ENCODE measurements around the gene ADRA2C.

Gene ADRA2C

GRCh38 chr4:3762753-3763549, 3.2 kb upstream of the ADRA2C start:
- no peak for DNase-seq

DNA sequence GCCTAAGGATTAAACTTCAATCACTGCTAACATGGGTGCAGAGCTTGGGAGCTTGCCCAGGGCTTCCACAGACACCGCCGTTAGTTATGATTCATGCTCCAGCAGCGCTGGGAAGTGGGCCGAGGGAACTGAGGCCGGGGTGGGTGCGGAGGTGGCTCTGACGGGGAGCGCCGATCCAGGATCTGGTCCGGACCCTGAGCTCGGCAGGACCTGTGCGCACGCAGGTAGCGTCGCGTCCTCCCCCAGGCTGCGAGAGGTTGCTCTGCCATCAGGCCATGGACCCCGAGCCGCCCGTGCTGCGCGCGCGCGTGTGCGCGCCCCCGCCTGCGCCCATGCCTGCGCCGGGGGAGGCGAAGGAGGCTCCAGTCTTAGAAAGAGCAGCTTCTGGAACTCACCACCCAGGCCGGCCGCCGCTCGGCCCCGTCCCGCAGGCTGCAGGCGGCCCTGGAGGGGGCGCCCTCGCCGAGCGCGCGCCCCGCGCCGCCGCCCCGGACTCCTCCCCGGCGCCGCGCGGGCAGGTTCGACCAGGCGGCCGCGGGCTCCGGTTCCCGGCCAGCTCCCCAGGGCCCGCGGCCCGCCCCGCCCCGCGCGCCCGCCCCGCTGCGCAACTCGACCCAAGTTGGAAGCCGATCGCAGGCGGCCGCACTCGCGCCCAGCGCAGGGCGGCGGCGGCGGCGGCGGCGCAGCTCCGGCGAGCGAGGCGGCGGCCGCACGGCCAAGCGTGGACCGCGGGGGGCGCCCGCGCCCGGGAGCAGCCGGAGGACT, 732 bp upstream of the ADRA2C start:
- DNase-seq, result peak; percentile 33 to 70

GRCh38 chr4:3766785-3767569, 792 bp downstream of the ADRA2C start:
- DNase-seq, result peak; percentile 44 to 73

- DNase-seq, result peak; percentile 51 to 78
Observed at GRCh38 chr4:3767570-3768288, 1.5 kb downstream of the ADRA2C start.

- no peak for DNase-seq
Observed at GRCh38 chr4:3768842-3769641, 2.9 kb downstream of the ADRA2C start.

DNA sequence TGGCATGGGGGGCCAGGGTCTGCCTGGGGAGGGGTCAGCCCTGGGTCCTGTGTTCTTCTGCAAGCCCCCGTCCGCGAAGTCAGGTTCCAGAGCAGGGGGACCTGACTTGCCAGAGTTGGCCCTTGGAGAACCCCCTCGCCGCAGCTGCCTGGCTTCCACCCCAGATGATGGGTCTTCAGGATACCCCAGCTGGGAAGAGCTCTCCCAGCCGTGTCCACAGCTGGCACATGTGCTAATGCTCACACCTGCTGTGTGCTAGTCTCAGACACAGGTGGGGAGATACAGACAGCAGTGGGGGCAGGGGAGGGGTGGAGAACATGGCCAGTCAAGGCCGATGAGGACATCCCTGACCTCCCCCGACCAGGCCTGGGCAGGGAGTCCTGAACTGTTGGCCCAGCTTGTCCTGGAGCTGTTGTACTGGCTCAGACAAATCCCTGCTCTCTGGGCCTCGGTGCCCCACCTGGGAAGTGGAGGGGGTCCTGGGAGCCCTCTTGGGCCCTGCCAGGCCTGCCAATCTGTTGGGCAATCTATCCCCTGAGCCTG, 3.5 kb downstream of the ADRA2C start:
- no peak for DNase-seq

GRCh38 chr4:3770323-3771163, 4.4 kb downstream of the ADRA2C start:
- peak in 1 of 2 experiments; percentile 33 for DNase-seq

GRCh38 chr4:3771164-3771809, 5.1 kb downstream of the ADRA2C start:
- DNase-seq, result peak in 1 of 2 experiments; percentile 67

DNA sequence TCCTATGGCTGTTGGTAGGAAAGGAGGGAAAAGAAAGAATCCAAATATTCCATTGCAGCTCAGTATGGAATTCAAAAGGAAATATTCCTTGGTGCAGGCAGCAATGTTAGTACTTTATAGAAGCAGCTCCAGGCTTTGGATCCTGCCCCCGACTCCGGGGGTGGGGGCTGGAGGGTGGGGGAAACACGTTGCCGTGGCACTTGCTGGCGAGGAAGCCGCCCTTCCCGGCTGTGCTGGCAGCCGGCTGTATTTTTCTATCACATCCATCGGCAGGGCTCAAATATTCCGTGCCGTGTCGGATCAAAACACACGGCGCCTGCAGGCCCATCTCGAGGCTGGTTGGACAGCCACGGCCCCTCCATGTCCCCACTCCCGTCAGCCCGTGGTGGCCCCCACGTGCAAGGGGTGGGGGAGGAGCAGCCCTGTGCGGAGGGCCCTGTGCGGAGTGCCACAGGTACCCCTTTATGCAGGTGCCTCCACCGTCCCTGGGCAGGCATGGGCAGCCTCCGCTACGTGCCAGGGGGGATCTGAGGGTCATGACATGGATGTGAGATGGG, 5.8 kb downstream of the ADRA2C start:
- no peak for DNase-seq

DNA sequence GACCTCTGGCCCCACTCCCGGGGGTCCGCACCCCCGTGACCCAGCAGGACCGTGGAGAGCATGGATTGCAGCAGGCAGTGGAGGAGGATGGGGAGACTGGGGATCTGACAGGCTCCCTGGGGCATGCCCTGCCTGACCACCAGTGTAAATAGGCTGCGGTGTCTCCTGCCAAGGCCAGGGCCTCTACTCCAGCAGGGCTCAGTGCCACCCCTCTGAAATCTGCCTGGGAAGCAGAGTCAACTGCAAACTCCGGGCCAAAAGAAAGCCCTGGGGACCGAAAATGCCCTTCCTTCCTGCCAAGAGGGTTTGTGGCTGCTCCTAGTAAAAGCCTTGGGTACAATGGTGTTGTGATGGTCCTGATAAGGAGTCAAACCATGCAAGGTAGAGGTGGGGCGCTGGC, 6.4 kb downstream of the ADRA2C start:
- no peak for DNase-seq

- peak; percentile 83 to 90 for DNase-seq
Observed at GRCh38 chr4:3773552-3774001, 7.4 kb downstream of the ADRA2C start.

GRCh38 chr4:3774253-3774883, 8.2 kb downstream of the ADRA2C start:
- no peak for DNase-seq

- DNase-seq, result no peak
Observed at GRCh38 chr4:3775005-3775404, 8.8 kb downstream of the ADRA2C start.

DNA sequence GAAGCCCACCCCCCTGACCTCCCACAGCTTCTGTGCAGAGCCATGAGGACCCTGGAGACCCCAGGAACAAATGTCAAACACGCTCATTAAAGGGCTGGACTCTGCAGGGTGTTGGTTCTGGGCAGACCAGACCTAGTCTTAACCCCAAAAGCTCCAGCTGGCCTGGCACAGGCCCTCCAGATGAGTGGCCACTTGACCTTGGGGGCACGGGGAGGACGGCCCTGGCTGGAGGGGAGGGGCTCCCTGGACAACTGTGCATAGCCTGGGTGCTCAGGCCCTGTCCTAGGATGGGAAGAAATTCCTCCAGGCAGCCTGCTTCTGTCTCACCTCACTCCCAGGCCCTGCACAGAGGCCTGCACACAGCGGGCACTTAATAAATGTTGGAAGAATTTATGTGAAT, 9.4 kb downstream of the ADRA2C start:
- no peak for DNase-seq

- DNase-seq, result no peak
Observed at GRCh38 chr4:3776166-3777032, 10.2 kb downstream of the ADRA2C start.

GRCh38 chr4:3777033-3777390, 10.8 kb downstream of the ADRA2C start:
- DNase-seq, result no peak

DNA sequence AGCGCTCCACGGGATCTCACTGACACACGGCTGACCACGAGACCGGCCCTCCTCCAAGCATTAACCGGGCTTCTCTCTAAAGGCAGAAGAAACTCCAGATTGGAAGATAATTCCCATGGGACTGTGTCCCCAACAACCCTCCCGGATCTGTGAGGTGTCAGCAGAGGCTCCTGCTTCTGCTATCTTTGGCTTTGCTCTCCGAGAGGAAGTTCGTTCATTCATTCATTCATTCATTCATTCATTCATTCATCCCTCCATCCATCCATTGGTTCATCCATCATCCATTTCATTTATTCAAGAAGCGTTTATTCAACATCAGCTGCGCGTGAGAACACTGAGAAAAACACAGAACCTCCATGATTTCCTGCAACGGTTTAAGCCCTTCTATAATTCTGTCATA, 11.5 kb downstream of the ADRA2C start:
- no peak for DNase-seq

DNA sequence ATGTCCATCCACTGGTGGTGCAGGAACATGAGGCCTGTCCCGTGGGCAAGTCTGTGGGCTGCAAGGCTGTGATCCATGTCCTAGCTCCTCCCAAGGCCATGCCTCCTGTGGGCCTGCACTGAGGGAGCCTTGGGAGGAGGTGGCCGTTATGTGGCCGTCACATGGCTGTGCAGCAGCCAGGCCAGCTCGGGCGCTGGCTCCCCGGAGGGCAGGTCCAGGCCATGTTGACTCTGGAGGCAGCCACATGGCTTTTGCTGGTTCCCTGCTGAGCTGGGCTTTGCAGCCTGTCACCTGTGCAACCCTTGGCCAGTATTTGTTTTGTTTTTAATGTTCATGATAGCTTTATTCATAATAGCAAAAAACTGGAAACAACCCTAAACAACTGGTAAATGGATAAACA, 13.3 kb downstream of the ADRA2C start:
- no peak for DNase-seq

All from NCI-H524 (cell line).